ENCODE results near the gene TPBG.

The TPBG gene

GRCh38 chr6:82363428-82364086 lies at the start of gene TPBG:
Gene TPBG, plus strand, starts transcription at chr6:82363817. Its CDS starts 1,145 bp downstream, at chr6:82364962.
- DNase-seq (ENCODE audit: low read depth in 2 of 2, low spot score in 1 of 2): no peak

GRCh38 chr6:82322386-82322785 lies 41.2 kb upstream of the TPBG start:
- DNase-seq (ENCODE audit: low read depth in 2 of 2, low spot score in 1 of 2): no peak

- no peak for DNase-seq (ENCODE audit: low read depth in 2 of 2, low spot score in 1 of 2)
Measured at GRCh38 chr6:82329766-82330165, 33.9 kb upstream of the TPBG start.

- no peak for DNase-seq (ENCODE audit: low read depth in 2 of 2, low spot score in 1 of 2)
Measured at GRCh38 chr6:82330171-82330804, 33.3 kb upstream of the TPBG start.

- no peak for DNase-seq (ENCODE audit: low read depth in 2 of 2, low spot score in 1 of 2)
Measured at GRCh38 chr6:82331031-82331773, 32.4 kb upstream of the TPBG start.

GRCh38 chr6:82333781-82334180 lies 29.8 kb upstream of the TPBG start:
- no peak for DNase-seq (ENCODE audit: low read depth in 2 of 2, low spot score in 1 of 2)

- DNase-seq (ENCODE audit: low read depth in 2 of 2, low spot score in 1 of 2): no peak
Measured at GRCh38 chr6:82337688-82338257, 25.8 kb upstream of the TPBG start.

- DNase-seq (ENCODE audit: low read depth in 2 of 2, low spot score in 1 of 2): no peak
Measured at GRCh38 chr6:82348130-82348529, 15.5 kb upstream of the TPBG start.

GRCh38 chr6:82353848-82354247 lies 9.8 kb upstream of the TPBG start:
- DNase-seq (ENCODE audit: low read depth in 2 of 2, low spot score in 1 of 2): no peak

GRCh38 chr6:82360552-82360951 lies 3.1 kb upstream of the TPBG start:
- DNase-seq (ENCODE audit: low read depth in 2 of 2, low spot score in 1 of 2): no peak

- DNase-seq (ENCODE audit: low read depth in 2 of 2, low spot score in 1 of 2): no peak
Measured at GRCh38 chr6:82361631-82362030, 2.0 kb upstream of the TPBG start.

GRCh38 chr6:82362144-82362543 lies 1.5 kb upstream of the TPBG start:
- DNase-seq (ENCODE audit: low read depth in 2 of 2, low spot score in 1 of 2): no peak

GRCh38 chr6:82362878-82363427 lies 664 bp upstream of the TPBG start:
- no peak for DNase-seq (ENCODE audit: low read depth in 2 of 2, low spot score in 1 of 2)

- DNase-seq (ENCODE audit: low read depth in 2 of 2, low spot score in 1 of 2): no peak
Measured at GRCh38 chr6:82364087-82365015, 734 bp downstream of the TPBG start.

GRCh38 chr6:82365016-82365795 lies 1.6 kb downstream of the TPBG start:
- DNase-seq (ENCODE audit: low read depth in 2 of 2, low spot score in 1 of 2): no peak

GRCh38 chr6:82367704-82368103 lies 4.1 kb downstream of the TPBG start:
- no peak for DNase-seq (ENCODE audit: low read depth in 2 of 2, low spot score in 1 of 2)

- no peak for DNase-seq (ENCODE audit: low read depth in 2 of 2, low spot score in 1 of 2)
Measured at GRCh38 chr6:82370788-82371187, 7.2 kb downstream of the TPBG start.

GRCh38 chr6:82371799-82372546 lies 8.4 kb downstream of the TPBG start:
- DNase-seq (ENCODE audit: low read depth in 2 of 2, low spot score in 1 of 2): no peak

- no peak for DNase-seq (ENCODE audit: low read depth in 2 of 2, low spot score in 1 of 2)
Measured at GRCh38 chr6:82372656-82373055, 9.0 kb downstream of the TPBG start.

Data from stimulated activated CD8-positive, alpha-beta memory T cell treated with anti-CD3 and anti-CD28 coated beads, Interleukin-4, amount 100 ng/mL, for 1 hour (primary cell).